Chondrocyte (in vitro differentiated cells): ENCODE results near the gene RARA. TPM values are rescaled to one million over a fixed set of nuclear protein-coding genes. Genes with fewer than 3 reads are reported as not detected.

Source experiments
- DNase-seq: peaks from one replicate; pipeline ENCODE4 v3.0.0; 2021; ENCODE audit warnings: mixed read lengths, low spot score
- H3K27ac Mint-ChIP-seq: one replicate; pipeline ENCODE4 v1.8.0; 2021; ENCODE audit warnings: mild to moderate bottlenecking, moderate library complexity, mixed read lengths; ENCODE audit not compliant: unreplicated experiment
- H3K27me3 Mint-ChIP-seq: 2 replicates; pipeline ENCODE4 v1.8.0; 2021; ENCODE audit warnings: low read depth, mixed read lengths
- H3K36me3 Mint-ChIP-seq: 2 replicates; pipeline ENCODE4 v1.8.0; 2021; ENCODE audit warnings: low read depth, mixed read lengths
- H3K4me1 Mint-ChIP-seq: 2 replicates; pipeline ENCODE4 v1.8.0; 2021; ENCODE audit warnings: low read depth, mild to moderate bottlenecking, mixed read lengths
- H3K4me3 Mint-ChIP-seq: one replicate; pipeline ENCODE4 v1.8.0; 2021; ENCODE audit warnings: mild to moderate bottlenecking, moderate library complexity, mixed read lengths; ENCODE audit not compliant: unreplicated experiment
- H3K9me3 Mint-ChIP-seq: 2 replicates; pipeline ENCODE4 v1.8.0; 2021; ENCODE audit warnings: low read depth, mixed read lengths
- CTCF ChIP-seq: fragments of 200-600 bp; sonication (generic); IDR thresholded peaks from 2 replicates; pipeline ENCODE4 v1.5.0; 2021; ENCODE audit warnings: antibody characterized with exemption, mild to moderate bottlenecking, moderate library complexity
- total RNA-seq: library from RNA; stranded (reverse); gene quantifications from 3 replicates; pipeline ENCODE4 v1.2.1, GENCODE V29; 2021

The RARA gene
- total RNA-seq, 1 donor from 2014 or later, result 59.2 TPM

GRCh38 chr17:40343219-40344119 lies 34.5 kb downstream of the RARA start:
- H3K4me1 Mint-ChIP-seq, result peaks cover 79% of the 10 kb centered on the region
- DNase-seq, result no peak
- peak overlapping the region; percentile 84 for H3K27ac Mint-ChIP-seq
- H3K4me3 Mint-ChIP-seq, result peak overlapping the region; percentile 84
- no peaks in the 10 kb centered on the region for H3K27me3 Mint-ChIP-seq
- peaks cover 2% of the 10 kb centered on the region for H3K36me3 Mint-ChIP-seq
- no peak for TF ChIP-seq CTCF
- no peaks in the 10 kb centered on the region for H3K9me3 Mint-ChIP-seq

- Mint-ChIP-seq H3K27me3 (no peaks in the 10 kb centered on the region), H3K4me1 (peaks cover 81% of the 10 kb centered on the region), H3K27ac (peak overlapping the region; percentile 84), H3K9me3 (no peaks in the 10 kb centered on the region), H3K36me3 (peaks cover 8% of the 10 kb centered on the region), H3K4me3 (peak overlapping the region; percentile 84)
- no peak for DNase-seq
- no peak for TF ChIP-seq CTCF
Observed at GRCh38 chr17:40344421-40345160, 35.6 kb downstream of the RARA start.

- Mint-ChIP-seq H3K4me3 (peak overlapping the region; percentile 84), H3K4me1 (peaks cover 82% of the 10 kb centered on the region), H3K27ac (peak overlapping the region; percentile 84), H3K36me3 (peaks cover 13% of the 10 kb centered on the region), H3K27me3 (no peaks in the 10 kb centered on the region), H3K9me3 (no peaks in the 10 kb centered on the region)
- no peak for DNase-seq
- TF ChIP-seq CTCF, result no peak
Observed at GRCh38 chr17:40345161-40345993, 36.4 kb downstream of the RARA start.

GRCh38 chr17:40345994-40346764 lies 37.2 kb downstream of the RARA start:
- Mint-ChIP-seq H3K9me3 (no peaks in the 10 kb centered on the region), H3K4me1 (peaks cover 76% of the 10 kb centered on the region), H3K4me3 (peak overlapping the region; percentile 84), H3K27ac (peak overlapping the region; percentile 84), H3K27me3 (no peaks in the 10 kb centered on the region), H3K36me3 (peaks cover 13% of the 10 kb centered on the region)
- no peak for DNase-seq
- TF ChIP-seq CTCF, result no peak
